ENCODE data around the gene LENG9. TPM values are rescaled to one million over a fixed set of nuclear protein-coding genes. Genes with fewer than 3 reads are reported as not detected.
"Not testable (repeated sequence)": the region's sequence is repeated elsewhere in the genome, so short reads cannot be mapped to it uniquely, and the experiment has no call there.

Gene LENG9
- polyA plus RNA-seq, 2 of the 4 experiments (the other 2 are of a cell fraction), result 1.9 to 4.1 TPM

GRCh38 chr19:54470991-54471782 lies 7.6 kb upstream of the LENG9 start:
- FAIRE-seq (no peak), DNase-seq (ENCODE audit: low read depth in 1 of 2, low spot score in 1 of 2) (no peak), ATAC-seq (peak in 1 of 2 experiments; percentile 15; a peak in 2 of 6 replicates)
- WGBS (ENCODE audit: missing lambda C conversion rate), result 47% methylated on average over 45 of the region's 60 CpGs
- TF ChIP-seq SREBF2 (IDR thresholded peaks at IDR 0.05), result no peak
- peak in 1 of 2 experiments; percentile 24; a peak in 1 of 5 replicates for TF ChIP-seq JUN (IDR thresholded peaks at IDR 0.05)
- ChIA-PET CTCF (interaction anchor here (0.5 to 4.2 kb wide), 3 partner anchors 7 to 446 kb away, joined by 3 to 31 read pairs (median 3); no protein-coding TSS in a partner anchor), POLR2A (no interaction called here)
- peaks cover 12% of the 10 kb centered on the region; the same call in 1 of the 3 replicates for H3K4me1 ChIP-seq
- H3K9me3 ChIP-seq, result no peaks in the 10 kb centered on the region
- H3K4me3 ChIP-seq, result no peak overlapping the region
- H3K27ac ChIP-seq, result 0 out of 6 replicates have a peak overlapping the region, but pooled peaks of 1 of the 2 experiments have one; percentile 29
- H3K4me2 ChIP-seq, result peak overlapping the region; percentile 30

DNA sequence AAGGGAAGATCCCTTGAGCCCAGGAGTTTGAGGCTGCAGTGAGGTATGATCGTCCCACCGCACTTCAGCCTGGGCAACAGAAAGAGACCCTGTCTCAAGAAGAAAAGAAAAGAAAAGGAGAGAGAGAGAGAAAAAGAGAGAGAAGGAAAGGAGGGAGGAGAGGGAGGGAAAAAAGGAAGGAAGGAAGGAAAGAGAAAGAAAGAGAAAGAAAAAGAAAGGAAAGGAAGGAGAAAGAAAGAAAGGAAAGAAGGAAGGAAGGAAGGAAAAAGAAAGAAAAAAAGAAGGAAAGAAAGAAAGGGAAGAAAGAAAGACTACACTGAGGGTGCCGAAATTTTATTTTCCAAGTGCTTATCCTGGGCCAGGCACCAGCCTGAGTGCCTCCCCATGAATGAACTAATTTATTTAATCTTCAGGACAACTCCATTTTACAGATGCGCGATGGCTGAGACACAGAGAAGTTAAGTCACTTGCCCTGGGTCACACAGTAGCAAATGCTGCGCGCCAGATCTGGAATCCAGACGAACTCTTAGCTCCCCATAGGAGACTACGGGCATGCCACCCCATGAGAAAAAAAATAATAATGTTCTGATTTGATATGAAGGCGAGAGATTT lies 6.8 kb upstream of the LENG9 start:
- ChIA-PET POLR2A (no interaction called here), CTCF (interaction anchor here (0.9 to 4.2 kb wide), 3 partner anchors 8 to 205 kb away, joined by 4 to 31 read pairs (median 17); no protein-coding TSS in a partner anchor)
- FAIRE-seq, result no peak
- WGBS (ENCODE audit: missing lambda C conversion rate), result 78% methylated on average over 10 of the region's 10 CpGs
- H3K9me3 ChIP-seq, result no peaks in the 10 kb centered on the region
- H3K27ac ChIP-seq, result no peak overlapping the region
- peaks cover 12% of the 10 kb centered on the region; the same call in 1 of the 3 replicates for H3K4me1 ChIP-seq
- TF ChIP-seq NFE2L2 (conservative IDR thresholded peaks at IDR 0.05; ENCODE audit: low read length) (no peak), ZFP36 (IDR thresholded peaks at IDR 0.05; ENCODE audit: borderline replicate concordance, partially characterized antibody) (peak; percentile 45)
- H3K4me3 ChIP-seq, result no peak overlapping the region
- no peak for DNase-seq (ENCODE audit: low read depth in 1 of 2, low spot score in 1 of 2)
- no peak; a peak in 1 of 6 replicates for ATAC-seq
- peak overlapping the region; percentile 30; the same call in 1 of the 3 replicates for H3K4me2 ChIP-seq

- Histone ChIP-seq H3K9me3 (no peaks in the 10 kb centered on the region), H3K4me2 (no peak overlapping the region), H3K4me3 (no peak overlapping the region), H3K27ac (no peak overlapping the region), H3K4me1 (peaks cover 12% of the 10 kb centered on the region; the same call in 1 of the 3 replicates)
- WGBS (ENCODE audit: missing lambda C conversion rate), result 50% methylated on average over 8 of the region's 8 CpGs
- POLR2A ChIA-PET, result no interaction called here
- DNase-seq (ENCODE audit: low read depth in 1 of 2, low spot score in 1 of 2) (no peak), ATAC-seq (0 out of 6 replicates have a peak, but pooled peaks of 1 of the 2 experiments have one; percentile 3), FAIRE-seq (no peak)
- TF ChIP-seq CTCF (IDR thresholded peaks at IDR 0.05), result no peak
- no peak for TF ChIP-seq RARB (CRISPR knock-in tag; IDR thresholded peaks at IDR 0.05)
- TF ChIP-seq, protein P1, sequence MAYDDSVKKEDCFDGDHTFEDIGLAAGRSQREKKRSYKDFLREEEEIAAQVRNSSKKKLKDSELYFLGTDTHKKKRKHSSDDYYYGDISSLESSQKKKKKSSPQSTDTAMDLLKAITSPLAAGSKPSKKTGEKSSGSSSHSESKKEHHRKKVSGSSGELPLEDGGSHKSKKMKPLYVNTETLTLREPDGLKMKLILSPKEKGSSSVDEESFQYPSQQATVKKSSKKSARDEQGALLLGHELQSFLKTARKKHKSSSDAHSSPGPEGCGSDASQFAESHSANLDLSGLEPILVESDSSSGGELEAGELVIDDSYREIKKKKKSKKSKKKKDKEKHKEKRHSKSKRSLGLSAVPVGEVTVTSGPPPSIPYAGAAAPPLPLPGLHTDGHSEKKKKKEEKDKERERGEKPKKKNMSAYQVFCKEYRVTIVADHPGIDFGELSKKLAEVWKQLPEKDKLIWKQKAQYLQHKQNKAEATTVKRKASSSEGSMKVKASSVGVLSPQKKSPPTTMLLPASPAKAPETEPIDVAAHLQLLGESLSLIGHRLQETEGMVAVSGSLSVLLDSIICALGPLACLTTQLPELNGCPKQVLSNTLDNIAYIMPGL (CRISPR knock-in tag; IDR thresholded peaks at IDR 0.05; ENCODE audit: borderline replicate concordance), result no peak
- CTCF ChIA-PET, result interaction anchor here (0.9 to 4.2 kb wide), 3 partner anchors 9 to 206 kb away, joined by 4 to 31 read pairs (median 17); no protein-coding TSS in a partner anchor
Measured at GRCh38 chr19:54469496-54469934, 5.9 kb upstream of the LENG9 start.

DNA sequence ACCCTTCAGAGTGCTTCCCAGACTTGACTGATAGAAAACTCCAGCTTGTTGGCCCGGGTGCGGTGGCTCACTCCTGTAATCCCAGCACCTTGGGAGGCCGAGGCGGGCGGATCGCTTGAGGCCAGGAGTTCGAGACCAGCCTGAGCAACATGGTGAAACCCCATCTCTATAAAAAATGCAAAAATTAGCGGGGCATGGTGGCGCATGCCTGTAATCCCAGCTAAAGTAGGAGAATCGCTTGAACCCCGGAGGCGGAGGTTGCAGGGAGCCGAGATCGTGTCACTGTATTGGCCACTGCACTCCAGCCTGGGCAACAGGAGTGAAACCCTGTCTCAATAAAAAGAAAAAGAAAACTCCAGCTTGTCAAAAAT lies 2.5 kb upstream of the LENG9 start:
- H3K4me2 ChIP-seq; H3K27ac ChIP-seq; ATAC-seq; DNase-seq (ENCODE audit: low read depth in 1 of 2, low spot score in 1 of 2); H3K9me3 ChIP-seq; H3K4me3 ChIP-seq; FAIRE-seq: not testable (repeated sequence)
- ChIA-PET POLR2A (interaction anchor here (1.6 kb wide), 1 partner anchor 18 kb away, joined by 6 read pairs; the partner anchor contains the start of gene LENG8), CTCF (interaction anchor here (1.5 kb wide), 3 partner anchors 12 to 15 kb away, joined by 3 to 5 read pairs (median 4); no protein-coding TSS in a partner anchor)
- H3K4me1 ChIP-seq, result peaks cover 20% of the 10 kb centered on the region
- 93% methylated on average over 14 of the region's 14 CpGs for WGBS (ENCODE audit: missing lambda C conversion rate)
